Thyroid gland (tissue), 4 donors: ENCODE results near the gene TPD52L2. TPM values are rescaled to one million over a fixed set of nuclear protein-coding genes. Genes with fewer than 3 reads are reported as not detected.

Experiments used
- DNase-seq, 2 donors: peaks; one replicate each; pipeline ENCODE4 v3.0.0-alpha.2; 2019
- H3K27ac ChIP-seq, 3 donors: fragments of 200-600 bp; sonication (generic); 1 replicate in 2 of 3; 2 replicates in 1 of 3; pipeline ENCODE4 v1.5.1; 2016 to 2019; ENCODE audit warnings: mild to moderate bottlenecking in 1 of 3, moderate library complexity in 1 of 3
- H3K27me3 ChIP-seq: fragments of 200-600 bp; sonication (generic); one replicate; pipeline ENCODE4 v1.5.1; 2019
- H3K36me3 ChIP-seq, 2 donors: fragments of 200-600 bp; sonication (generic); one replicate each; pipeline ENCODE4 v1.5.1; 2016 to 2019
- H3K4me1 ChIP-seq, 2 donors: fragments of 200-600 bp; sonication (generic); one replicate each; pipeline ENCODE4 v1.5.1; 2017 to 2019
- H3K4me3 ChIP-seq, 3 donors: fragments of 200-600 bp; sonication (generic); replicated peaks in 1 of 3; 1 replicate in 2 of 3; 2 replicates in 1 of 3; pipeline ENCODE4 v1.5.1; 2016; ENCODE audit warnings: mild to moderate bottlenecking in 1 of 3
- H3K9me3 ChIP-seq: fragments of 200-600 bp; sonication (generic); one replicate; pipeline ENCODE4 v1.5.1; 2017
- CTCF ChIP-seq, 6 experiments: fragments of 200-600 bp in 3 of 6; fragments of 450-650 bp in 3 of 6; sonication (generic) in 3 of 6; IDR thresholded peaks; one replicate each; pipeline ENCODE4 v1.5.1; 2016 to 2019; ENCODE audit warnings: antibody characterized with exemption in 6 of 6, mild to moderate bottlenecking in 2 of 6, inconsistent platforms in 1 of 6, moderate library complexity in 1 of 6
- POLR2A ChIP-seq, 2 donors: fragments of 450-650 bp; IDR thresholded peaks; one replicate each; pipeline ENCODE4 v1.6.1; 2017; ENCODE audit warnings: antibody characterized with exemption in 2 of 2, mild to moderate bottlenecking in 2 of 2, moderate library complexity in 1 of 2
- WGBS, 2 donors: methylation state at CpG; one replicate each; pipeline ENCODE4 v1.1.5; 2017; 5-methylcytosine and 5-hydroxymethylcytosine counted together
- intact Hi-C: fragments of 100-400 bp; cut with DNase I; formaldehyde crosslinking; loops from one replicate; pipeline ENCODE4 v1.15.1; 2023
- total RNA-seq, 4 donors: library from RNA; depleted of rRNA; stranded (reverse); fragments of >200 nt; gene quantifications; one replicate each; pipeline ENCODE4 v1.2.3, GENCODE V29; 2016

TPD52L2 gene
- total RNA-seq, 4 donors from 2014 or later: 69.4 to 93.3 (median 89.6) TPM

GRCh38 chr20:63935447-63935846 is 70.4 kb downstream of the TPD52L2 start:
- no peaks in the 10 kb centered on the region for H3K27me3 ChIP-seq
- no peaks in the 10 kb centered on the region for H3K4me1 ChIP-seq
- TF ChIP-seq POLR2A (IDR thresholded peaks at IDR 0.05): no peak
- no peak for TF ChIP-seq CTCF (IDR thresholded peaks at IDR 0.05)
- H3K4me3 ChIP-seq: no peak overlapping the region
- H3K9me3 ChIP-seq: no peaks in the 10 kb centered on the region
- peaks cover 41 to 44% of the 10 kb centered on the region in 2 donors for H3K36me3 ChIP-seq
- 95 to 100% methylated on average over 3 to 9 of the region's 9 CpGs for WGBS, 2 donors
- no peak overlapping the region for H3K27ac ChIP-seq
- intact Hi-C loops: no loop called here
- no peak for DNase-seq

DNA sequence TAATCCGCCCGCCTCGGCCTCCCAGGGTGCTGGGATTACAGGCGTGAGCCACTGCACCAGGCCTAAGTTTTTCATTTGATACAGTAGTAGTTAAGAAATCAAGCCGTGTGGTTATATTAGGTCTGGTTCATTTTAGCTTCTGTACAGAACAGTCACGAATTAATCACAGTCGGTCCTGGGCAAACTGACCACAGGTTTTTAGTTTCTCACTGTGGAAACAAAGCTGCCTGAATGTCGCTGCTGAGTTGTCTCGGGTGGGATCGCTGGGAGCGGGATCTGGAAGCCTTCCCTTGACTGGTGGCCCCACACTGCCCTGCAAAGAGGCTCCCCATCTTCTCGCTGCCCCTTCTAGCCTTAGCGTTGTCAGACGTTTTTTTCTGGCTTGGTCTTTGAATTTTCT is 72.5 kb downstream of the TPD52L2 start:
- no peaks in the 10 kb centered on the region for H3K4me1 ChIP-seq
- H3K9me3 ChIP-seq: no peaks in the 10 kb centered on the region
- H3K27me3 ChIP-seq: no peaks in the 10 kb centered on the region
- TF ChIP-seq CTCF (IDR thresholded peaks at IDR 0.05) (no peak), POLR2A (IDR thresholded peaks at IDR 0.05) (no peak)
- intact Hi-C loops: no loop called here
- no peak overlapping the region for H3K4me3 ChIP-seq
- H3K27ac ChIP-seq: no peak overlapping the region
- peaks cover 29 to 31% of the 10 kb centered on the region in 2 donors for H3K36me3 ChIP-seq
- DNase-seq: no peak
- WGBS, 2 donors: 86 to 94% methylated on average over 14 of the region's 14 CpGs

DNA sequence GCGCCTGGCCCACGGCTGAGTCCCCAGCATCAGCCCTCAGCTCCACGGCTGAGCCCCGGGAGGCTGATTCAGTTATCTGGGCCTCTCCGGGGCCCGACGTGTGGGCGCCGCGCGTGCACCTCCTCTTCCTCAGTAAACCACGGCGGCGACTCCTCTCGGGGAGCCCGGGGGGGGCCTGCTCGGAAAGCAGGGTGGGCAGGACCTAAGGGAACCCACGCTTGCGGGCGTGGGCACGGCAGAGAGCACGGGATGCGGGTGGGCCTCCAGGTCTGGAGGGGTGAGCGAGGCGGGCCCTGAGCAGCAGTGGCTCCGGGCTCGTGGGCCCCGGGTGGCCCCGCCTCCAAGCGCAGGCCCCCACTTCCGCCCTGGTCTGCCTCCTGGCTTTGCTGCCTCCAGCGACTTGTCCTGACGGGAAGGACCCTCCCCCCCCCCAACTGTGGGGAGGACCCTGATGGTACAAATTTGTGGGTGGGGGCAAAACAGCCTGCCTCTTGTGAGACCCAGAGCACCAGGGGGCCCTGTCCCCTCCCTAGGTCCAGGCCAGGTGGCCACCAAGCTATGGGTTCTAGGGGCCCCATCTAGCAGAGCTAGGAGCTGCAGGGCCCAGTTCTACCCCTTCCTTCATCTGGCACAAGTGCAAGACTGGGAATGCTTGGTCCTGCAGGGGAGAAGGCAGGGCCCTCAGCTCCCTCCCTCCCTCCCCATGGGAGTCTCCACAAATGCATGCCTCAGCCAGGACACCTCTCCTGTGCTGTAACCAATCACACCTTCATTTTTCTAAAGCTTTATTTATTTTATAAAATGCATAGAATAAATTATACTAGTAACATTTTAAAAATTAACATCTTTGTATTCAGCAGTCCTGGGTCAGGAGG is 74.2 kb downstream of the TPD52L2 start:
- no peak overlapping the region for H3K4me3 ChIP-seq
- TF ChIP-seq CTCF (IDR thresholded peaks at IDR 0.05): no peak
- TF ChIP-seq POLR2A (IDR thresholded peaks at IDR 0.05): no peak
- no peaks in the 10 kb centered on the region for H3K27me3 ChIP-seq
- intact Hi-C loops: no loop called here
- no peak for DNase-seq
- no peak overlapping the region for H3K27ac ChIP-seq
- WGBS, 2 donors: 92 to 95% methylated on average over 4 to 9 of the region's 33 CpGs
- peaks cover 41 to 46% of the 10 kb centered on the region in 2 donors for H3K36me3 ChIP-seq
- H3K4me1 ChIP-seq: no peaks in the 10 kb centered on the region
- no peaks in the 10 kb centered on the region for H3K9me3 ChIP-seq

GRCh38 chr20:63940071-63940471 is 75.0 kb downstream of the TPD52L2 start:
- Histone ChIP-seq H3K36me3 (peaks cover 40 to 50% of the 10 kb centered on the region in 2 donors), H3K27me3 (no peaks in the 10 kb centered on the region), H3K4me1 (no peaks in the 10 kb centered on the region), H3K27ac (no peak overlapping the region), H3K9me3 (no peaks in the 10 kb centered on the region), H3K4me3 (no peak overlapping the region)
- intact Hi-C loops: no loop called here
- no peak for DNase-seq
- 91 to 96% methylated on average over 20 to 22 of the region's 23 CpGs for WGBS, 2 donors
- no peak for TF ChIP-seq CTCF (IDR thresholded peaks at IDR 0.05)

DNA sequence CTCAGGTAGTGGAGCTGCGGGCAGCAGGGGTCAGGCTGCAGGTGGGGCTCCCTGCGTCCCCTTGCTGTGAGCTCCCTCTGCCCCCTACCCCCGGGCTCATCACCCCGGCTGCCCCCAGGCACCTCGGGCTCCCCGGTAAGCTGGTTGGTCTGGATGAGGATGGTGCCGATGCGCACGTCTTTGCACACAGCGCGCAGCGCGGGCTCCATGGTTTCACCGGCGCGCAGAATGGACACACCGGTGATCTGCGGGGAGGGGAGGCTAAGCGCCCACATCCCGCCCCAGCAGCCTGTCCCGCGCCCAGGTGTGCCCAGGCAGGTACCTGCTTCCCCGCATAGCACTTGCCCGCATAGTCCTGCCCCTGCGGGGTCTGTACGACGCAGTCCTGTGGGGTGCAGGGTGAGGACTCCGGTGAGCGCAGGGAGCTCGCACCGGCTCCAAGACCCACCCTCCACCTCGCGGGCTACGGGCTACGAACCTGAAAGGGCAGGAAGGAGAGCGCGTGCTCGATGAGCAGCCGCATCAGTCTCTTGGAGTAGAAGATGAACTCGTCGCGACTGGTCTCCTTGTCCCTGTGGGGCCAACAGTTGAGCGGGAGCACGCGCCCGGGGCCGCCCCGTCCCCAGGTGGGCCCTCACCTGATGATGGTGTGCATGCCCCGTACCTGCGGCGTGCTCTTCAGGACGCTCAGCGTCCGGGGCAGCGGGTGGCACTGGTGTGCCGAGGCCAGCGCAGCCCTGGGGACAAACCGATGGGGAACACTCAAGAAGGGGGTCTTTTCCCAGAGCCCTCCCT is 75.6 kb downstream of the TPD52L2 start:
- intact Hi-C loops: no loop called here
- no peaks in the 10 kb centered on the region for H3K27me3 ChIP-seq
- H3K9me3 ChIP-seq: no peaks in the 10 kb centered on the region
- H3K36me3 ChIP-seq: peaks cover 37 to 53% of the 10 kb centered on the region in 2 donors
- TF ChIP-seq POLR2A (IDR thresholded peaks at IDR 0.05) (no peak), CTCF (IDR thresholded peaks at IDR 0.05) (no peak)
- no peaks in the 10 kb centered on the region for H3K4me1 ChIP-seq
- H3K27ac ChIP-seq: no peak overlapping the region
- no peak overlapping the region for H3K4me3 ChIP-seq
- 91 to 95% methylated on average over 36 to 48 of the region's 58 CpGs for WGBS, 2 donors
- no peak for DNase-seq
